SJSA1 (cell line): ENCODE data around the gene GLCE. TPM values are rescaled to one million over a fixed set of nuclear protein-coding genes. Genes with fewer than 3 reads are reported as not detected.
A peak's percentile ranks its signal among the peaks of the same experiment; 100 is the strongest.
"Not testable (repeated sequence)": the region's sequence is repeated elsewhere in the genome, so short reads cannot be mapped to it uniquely, and the experiment has no call there.

Experiments used
- DNase-seq, 2 experiments: peaks; one replicate each; pipeline ENCODE4 v3.0.0-alpha.2; 2015 to 2020; ENCODE audit warnings: low spot score in 2 of 2, low read depth in 1 of 2
- H3K27ac ChIP-seq: fragments of 250-450 bp; sonication (Bioruptor Pico); 2 replicates; pipeline ENCODE4 v1.5.1; 2020; ENCODE audit warnings: mild to moderate bottlenecking, moderate library complexity
- H3K27me3 ChIP-seq: fragments of 250-450 bp; sonication (Bioruptor Pico); replicated peaks from 2 replicates; pipeline ENCODE4 v1.5.1; 2020; ENCODE audit warnings: mild to moderate bottlenecking, moderate library complexity
- H3K36me3 ChIP-seq: fragments of 250-450 bp; sonication (Bioruptor Pico); 2 replicates; pipeline ENCODE4 v1.5.1; 2020; ENCODE audit warnings: mild to moderate bottlenecking
- H3K4me1 ChIP-seq: fragments of 250-450 bp; sonication (Bioruptor Pico); replicated peaks from 2 replicates; pipeline ENCODE4 v1.6.1; 2021; ENCODE audit warnings: mild to moderate bottlenecking
- H3K4me3 ChIP-seq: fragments of 250-450 bp; sonication (Bioruptor Pico); 2 replicates; pipeline ENCODE4 v1.5.1; 2020; ENCODE audit warnings: mild to moderate bottlenecking
- H3K9me3 ChIP-seq: fragments of 250-450 bp; sonication (Bioruptor Pico); replicated peaks from 2 replicates; pipeline ENCODE4 v1.5.1; 2020; ENCODE audit warnings: mild to moderate bottlenecking
- total RNA-seq: library from RNA; depleted of rRNA; stranded (reverse); fragments of >200 nt; shearing (Covaris generic); gene quantifications from 2 replicates; pipeline ENCODE4 v1.2.3, GENCODE V29; 2014

GLCE gene
- total RNA-seq, 1 experiment from 2014 or later = 40.4 TPM

GRCh38 chr15:69288531-69289341, 128.3 kb downstream of the GLCE start:
- Histone ChIP-seq H3K4me3 (no peak overlapping the region), H3K27ac (no peak overlapping the region), H3K27me3 (no peaks in the 10 kb centered on the region), H3K4me1 (peaks cover 12% of the 10 kb centered on the region), H3K36me3 (no peaks in the 10 kb centered on the region), H3K9me3 (no peaks in the 10 kb centered on the region)
- no peak for DNase-seq

GRCh38 chr15:69289342-69290146, 129.1 kb downstream of the GLCE start:
- H3K4me1 ChIP-seq = peaks cover 12% of the 10 kb centered on the region
- H3K36me3 ChIP-seq = no peaks in the 10 kb centered on the region
- no peaks in the 10 kb centered on the region for H3K27me3 ChIP-seq
- H3K27ac ChIP-seq = no peak overlapping the region
- no peak for DNase-seq
- no peak overlapping the region for H3K4me3 ChIP-seq
- H3K9me3 ChIP-seq = no peaks in the 10 kb centered on the region

- Histone ChIP-seq H3K27me3 (no peaks in the 10 kb centered on the region), H3K36me3 (no peaks in the 10 kb centered on the region), H3K27ac (no peak overlapping the region), H3K4me3 (no peak overlapping the region), H3K4me1 (peaks cover 16% of the 10 kb centered on the region), H3K9me3 (no peaks in the 10 kb centered on the region)
- DNase-seq = no peak
Observed at GRCh38 chr15:69290346-69291164, 130.1 kb downstream of the GLCE start.

GRCh38 chr15:69291651-69292050, 131.2 kb downstream of the GLCE start:
- H3K36me3 ChIP-seq, DNase-seq, H3K27me3 ChIP-seq, H3K27ac ChIP-seq, H3K4me3 ChIP-seq, H3K9me3 ChIP-seq: not testable (repeated sequence)
- peaks cover 27% of the 10 kb centered on the region for H3K4me1 ChIP-seq

- Histone ChIP-seq H3K36me3 (no peaks in the 10 kb centered on the region), H3K27me3 (no peaks in the 10 kb centered on the region), H3K4me3 (no peak overlapping the region), H3K9me3 (no peaks in the 10 kb centered on the region), H3K27ac (no peak overlapping the region), H3K4me1 (peaks cover 27% of the 10 kb centered on the region)
- DNase-seq = no peak
Observed at GRCh38 chr15:69292826-69293420, 132.5 kb downstream of the GLCE start.

GRCh38 chr15:69293741-69294615, 133.5 kb downstream of the GLCE start:
- H3K4me3 ChIP-seq = no peak overlapping the region
- no peaks in the 10 kb centered on the region for H3K9me3 ChIP-seq
- no peaks in the 10 kb centered on the region for H3K36me3 ChIP-seq

GRCh38 chr15:69296606-69297005, 136.2 kb downstream of the GLCE start:
- no peak overlapping the region for H3K4me3 ChIP-seq
- peaks cover 49% of the 10 kb centered on the region for H3K4me1 ChIP-seq
- no peaks in the 10 kb centered on the region for H3K9me3 ChIP-seq
- H3K27ac ChIP-seq = no peak overlapping the region
- no peaks in the 10 kb centered on the region for H3K27me3 ChIP-seq
- no peaks in the 10 kb centered on the region for H3K36me3 ChIP-seq
- DNase-seq = no peak

More at GRCh38 chr15:69293741-69294615, 133.5 kb downstream of the GLCE start:
- no peaks in the 10 kb centered on the region for H3K27me3 ChIP-seq
- no peak for DNase-seq
- no peak overlapping the region for H3K27ac ChIP-seq
- H3K4me1 ChIP-seq = peaks cover 37% of the 10 kb centered on the region

- Histone ChIP-seq H3K27ac (no peak overlapping the region), H3K4me1 (peaks cover 43% of the 10 kb centered on the region), H3K9me3 (no peaks in the 10 kb centered on the region), H3K27me3 (no peaks in the 10 kb centered on the region), H3K36me3 (no peaks in the 10 kb centered on the region), H3K4me3 (no peak overlapping the region)
- DNase-seq = no peak
Observed at GRCh38 chr15:69297642-69298353, 137.4 kb downstream of the GLCE start.

- H3K36me3 ChIP-seq = no peaks in the 10 kb centered on the region
- no peaks in the 10 kb centered on the region for H3K9me3 ChIP-seq
- H3K27ac ChIP-seq = 0 out of 2 replicates have a peak overlapping the region, but pooled peaks have one; percentile 27
- peak overlapping the region; percentile 76 for H3K4me3 ChIP-seq
- peaks cover 46% of the 10 kb centered on the region for H3K4me1 ChIP-seq
- H3K27me3 ChIP-seq = no peaks in the 10 kb centered on the region
- DNase-seq = no peak
Observed at GRCh38 chr15:69298354-69298696, 137.9 kb downstream of the GLCE start.

- no peaks in the 10 kb centered on the region for H3K36me3 ChIP-seq
- DNase-seq = peak in 1 of 2 experiments; percentile 46
- no peaks in the 10 kb centered on the region for H3K9me3 ChIP-seq
- H3K27me3 ChIP-seq = no peaks in the 10 kb centered on the region
- H3K4me3 ChIP-seq = peak within 1 kb of the TSS; percentile 76
- H3K4me1 ChIP-seq = peaks cover 50% of the 10 kb centered on the region
- H3K27ac ChIP-seq = peak within 1 kb of the TSS; percentile 27; the same call in 1 of the 2 replicates
Observed at GRCh38 chr15:69298697-69299441, 138.4 kb downstream of the GLCE start, which contains the start of gene PAQR5. Gene PAQR5, plus strand, starts transcription at chr15:69298912. Its CDS starts 61,169 bp downstream, at chr15:69360081.

GRCh38 chr15:69299451-69299886, 139.0 kb downstream of the GLCE start:
- Histone ChIP-seq H3K27me3 (no peaks in the 10 kb centered on the region), H3K27ac (no peak overlapping the region), H3K36me3 (0 out of 2 replicates have a peak, but pooled peaks cover under 1% of the 10 kb centered on the region), H3K4me1 (peaks cover 56% of the 10 kb centered on the region), H3K4me3 (peak overlapping the region; percentile 76), H3K9me3 (no peaks in the 10 kb centered on the region)
- DNase-seq = no peak
